GM12872 (cell line): ENCODE measurements around the gene HS3ST3B1.

Experiments used
- CTCF ChIP-seq: IDR thresholded peaks from 3 replicates; pipeline ENCODE4 v1.5.1; 2011; ENCODE audit warnings: low read depth, mild to moderate bottlenecking, low read length, moderate library complexity; ENCODE audit not compliant: insufficient read depth

The HS3ST3B1 gene

GRCh38 chr17:14317383-14317782 lies 16.5 kb downstream of the HS3ST3B1 start:
- TF ChIP-seq CTCF: no peak

- no peak for TF ChIP-seq CTCF
These were observed 17.4 kb downstream of the HS3ST3B1 start for GRCh38 chr17:14318109-14318917.

- TF ChIP-seq CTCF: no peak
These were observed 18.0 kb downstream of the HS3ST3B1 start for GRCh38 chr17:14318918-14319205.

- no peak for TF ChIP-seq CTCF
These were observed 19.2 kb downstream of the HS3ST3B1 start for GRCh38 chr17:14320098-14320497.

- TF ChIP-seq CTCF: no peak
These were observed 20.0 kb downstream of the HS3ST3B1 start for GRCh38 chr17:14320734-14321475.

GRCh38 chr17:14321476-14321949 lies 20.6 kb downstream of the HS3ST3B1 start:
- TF ChIP-seq CTCF: no peak

GRCh38 chr17:14321980-14322776 lies 21.3 kb downstream of the HS3ST3B1 start:
- TF ChIP-seq CTCF: no peak
